ENCODE data around the gene PPP6C. TPM values are rescaled to one million over a fixed set of nuclear protein-coding genes. Genes with fewer than 3 reads are reported as not detected.
"Not testable (repeated sequence)": the region's sequence is repeated elsewhere in the genome, so short reads cannot be mapped to it uniquely, and the experiment has no call there.

The PPP6C gene
- total and polyA plus RNA-seq, 2 donors (not counting 3 experiments of a cell fraction or from before 2014, with no cell fraction given): 19.3 to 42.6 TPM

GRCh38 chr9:125194466-125194865 lies 4.9 kb upstream of the PPP6C start:
- H3K4me3 ChIP-seq (replicated peaks in 1 of 3; ENCODE audit: insufficient read depth in 1 of 3, low read depth in 1 of 3, low read length in 3 of 3); BruUV-seq (replicated peaks); H3K9ac ChIP-seq (replicated peaks; ENCODE audit: extremely low read depth, insufficient read depth, low read length); POLR2A ChIA-PET; H3K9me1 ChIP-seq (replicated peaks; ENCODE audit: control insufficient read depth, extremely low read depth, insufficient read depth, low read length); CTCF ChIA-PET; H3K27me3 ChIP-seq (ENCODE audit: control insufficient read depth in 2 of 2, insufficient read depth in 2 of 2, low read length in 2 of 2); dilution Hi-C loops (cut with MboI; ENCODE audit: extremely low pct_ligation_motif_present, low sequenced_read_pairs); DNase-seq (ENCODE audit: low read depth, low spot score); H3K36me3 ChIP-seq (ENCODE audit: control insufficient read depth in 2 of 2, extremely low read depth in 1 of 2, insufficient read depth in 2 of 2, low read length in 2 of 2); H2AFZ ChIP-seq (ENCODE audit: low read depth, low read length); H3K27ac ChIP-seq (ENCODE audit: insufficient read depth, low read depth, low read length); FAIRE-seq; H4K20me1 ChIP-seq (replicated peaks; ENCODE audit: control insufficient read depth, extremely low read depth, insufficient read depth, low read length); H3K79me2 ChIP-seq (ENCODE audit: control insufficient read depth, insufficient read depth, low read length); H3K4me2 ChIP-seq (ENCODE audit: insufficient read depth, low read length); H3K4me1 ChIP-seq (ENCODE audit: control insufficient read depth, extremely low read depth, insufficient read depth, low read length); H3K9me3 ChIP-seq (replicated peaks; ENCODE audit: control insufficient read depth, insufficient read depth, low read length): not testable (repeated sequence)
- intact Hi-C loops (cut with micrococcal nuclease): loop anchor here (5.0 kb wide), 1 partner anchor 332 kb away; the partner anchor contains the start of genes ARPC5L and RPL35

DNA sequence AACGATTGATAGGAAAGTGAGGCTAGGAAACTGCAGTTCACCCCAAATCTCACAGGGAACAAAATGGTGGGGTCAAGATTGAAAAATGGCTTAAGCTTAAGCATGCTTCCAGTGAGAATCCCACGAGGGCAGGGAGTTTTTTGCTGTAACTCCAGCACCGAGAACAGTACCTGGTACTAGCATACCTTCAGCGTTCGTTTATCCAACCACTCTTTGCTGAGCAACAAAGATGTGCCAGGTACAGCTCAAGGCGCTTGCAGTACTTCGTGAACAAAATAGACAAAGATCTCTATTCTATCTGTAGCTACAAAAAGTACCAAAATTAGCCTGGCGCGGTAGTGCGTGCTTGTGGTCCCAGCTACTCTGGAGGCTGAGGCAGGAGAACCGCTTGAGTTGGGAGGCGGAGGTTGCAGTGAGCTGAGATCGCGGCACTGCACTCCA lies 778 bp upstream of the PPP6C start:
- H3K27ac ChIP-seq (ENCODE audit: insufficient read depth, low read depth, low read length): peak overlapping the region; percentile 65
- peak overlapping the region; percentile 90 for H2AFZ ChIP-seq (ENCODE audit: low read depth, low read length)
- dilution Hi-C loops (cut with MboI; ENCODE audit: extremely low pct_ligation_motif_present, low sequenced_read_pairs): no loop called here
- H3K36me3 ChIP-seq (ENCODE audit: control insufficient read depth in 2 of 2, extremely low read depth in 1 of 2, insufficient read depth in 2 of 2, low read length in 2 of 2): no peaks in the 10 kb centered on the region
- ChIA-PET CTCF (interaction anchor here (0.7 to 1.4 kb wide), 2 partner anchors 47 to 51 kb away, joined by 3 to 4 read pairs; partner anchors contain the start of gene SCAI), POLR2A (interaction anchor here (0.7 kb wide), 1 partner anchor 54 kb away, joined by 3 read pairs; no protein-coding TSS in a partner anchor)
- H3K79me2 ChIP-seq (ENCODE audit: control insufficient read depth, insufficient read depth, low read length): peaks cover 37% of the 10 kb centered on the region
- FAIRE-seq: no peak
- H3K9me1 ChIP-seq (replicated peaks; ENCODE audit: control insufficient read depth, extremely low read depth, insufficient read depth, low read length): no peaks in the 10 kb centered on the region
- no peaks in the 10 kb centered on the region for H3K9me3 ChIP-seq (replicated peaks; ENCODE audit: control insufficient read depth, insufficient read depth, low read length)
- peak overlapping the region; percentile 91 for H3K9ac ChIP-seq (replicated peaks; ENCODE audit: extremely low read depth, insufficient read depth, low read length)
- no peaks in the 10 kb centered on the region for H4K20me1 ChIP-seq (replicated peaks; ENCODE audit: control insufficient read depth, extremely low read depth, insufficient read depth, low read length)
- intact Hi-C loops (cut with micrococcal nuclease): loop anchor here (5.0 kb wide), 1 partner anchor 328 kb away; the partner anchor contains the start of genes ARPC5L and RPL35
- no peak for DNase-seq (ENCODE audit: low read depth, low spot score)
- H3K4me1 ChIP-seq (ENCODE audit: control insufficient read depth, extremely low read depth, insufficient read depth, low read length): peaks cover 7% of the 10 kb centered on the region
- no peaks in the 10 kb centered on the region for H3K27me3 ChIP-seq (ENCODE audit: control insufficient read depth in 2 of 2, insufficient read depth in 2 of 2, low read length in 2 of 2)
- no TSS peak for BruUV-seq (replicated peaks)
- TF ChIP-seq MYC (IDR thresholded peaks at IDR 0.05; ENCODE audit: low read depth, low read length): no peak
- peak overlapping the region; percentile 70 to 90 (median 70) for H3K4me3 ChIP-seq (replicated peaks in 1 of 3; ENCODE audit: insufficient read depth in 1 of 3, low read depth in 1 of 3, low read length in 3 of 3)
- H3K4me2 ChIP-seq (ENCODE audit: insufficient read depth, low read length): peak overlapping the region; percentile 88
